Activated CD8-positive, alpha-beta memory T cell treated with anti-CD3 and anti-CD28 coated beads for 4 hours (primary cell): Measurements from ENCODE around the gene OR5D13.

ENCODE experiments used
- DNase-seq, 2 donors: peaks; one replicate each; pipeline ENCODE4 v3.0.0-alpha.2; 2020; ENCODE audit warnings: low read depth in 2 of 2

Gene OR5D13, protein sequence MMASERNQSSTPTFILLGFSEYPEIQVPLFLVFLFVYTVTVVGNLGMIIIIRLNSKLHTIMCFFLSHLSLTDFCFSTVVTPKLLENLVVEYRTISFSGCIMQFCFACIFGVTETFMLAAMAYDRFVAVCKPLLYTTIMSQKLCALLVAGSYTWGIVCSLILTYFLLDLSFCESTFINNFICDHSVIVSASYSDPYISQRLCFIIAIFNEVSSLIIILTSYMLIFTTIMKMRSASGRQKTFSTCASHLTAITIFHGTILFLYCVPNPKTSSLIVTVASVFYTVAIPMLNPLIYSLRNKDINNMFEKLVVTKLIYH

GRCh38 chr11:55773138-55773537 is at the start of gene OR5D13:
Gene OR5D13 (plus strand): TSS chr11:55773438. CDS start chr11:55773438, 0 bp downstream.
- no peak for DNase-seq

- no peak for DNase-seq
Measured at GRCh38 chr11:55726715-55727324, 46.4 kb upstream of the OR5D13 start.

DNA sequence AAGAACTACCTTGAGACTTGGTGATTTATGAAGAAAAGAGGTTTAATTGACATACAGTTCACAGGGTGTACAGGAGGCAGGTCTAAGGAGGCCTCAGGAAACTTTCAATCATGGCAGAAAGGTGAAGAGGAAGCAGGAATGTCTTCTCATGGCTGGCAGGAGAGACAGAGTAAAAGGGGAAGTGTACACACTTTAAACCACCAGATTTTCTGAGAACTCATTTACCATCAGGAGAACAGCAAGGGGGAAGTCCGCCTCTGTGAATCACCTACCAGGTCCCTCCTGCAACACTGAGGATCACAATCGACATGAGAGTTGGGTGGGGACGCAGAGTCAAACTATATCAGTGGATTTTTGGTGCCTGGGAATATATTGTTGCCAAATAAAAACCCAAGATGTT is 40.3 kb upstream of the OR5D13 start:
- no peak for DNase-seq

DNA sequence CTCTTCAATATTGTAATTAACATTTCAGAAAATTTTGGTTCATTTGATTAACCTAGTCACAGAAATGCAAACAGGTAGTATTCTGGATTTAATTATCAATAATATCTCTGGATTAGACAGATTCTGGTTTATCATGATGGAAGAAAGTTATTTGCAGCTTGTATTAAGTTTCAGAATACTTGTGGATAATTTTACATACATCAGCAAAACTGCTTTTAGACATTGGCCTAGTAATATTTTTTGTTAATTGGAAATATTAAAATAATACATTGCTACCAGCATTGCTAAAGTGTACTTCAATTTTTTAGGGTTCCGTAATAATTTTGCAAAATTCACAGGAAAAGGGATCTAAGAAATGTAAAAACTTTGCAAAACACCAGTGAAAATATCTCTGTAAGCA is 18.4 kb downstream of the OR5D13 start:
- DNase-seq, result no peak

GRCh38 chr11:55793321-55793720 is 20.1 kb downstream of the OR5D13 start:
- no peak for DNase-seq

- no peak for DNase-seq
Measured at GRCh38 chr11:55795256-55795655, 22.0 kb downstream of the OR5D13 start, which contains the start of gene OR5D14. Gene OR5D14 (plus strand): TSS chr11:55795556. CDS start chr11:55795556, 0 bp downstream.

GRCh38 chr11:55806248-55806647 is 33.0 kb downstream of the OR5D13 start:
- no peak for DNase-seq

- DNase-seq, result no peak
Measured at GRCh38 chr11:55811067-55811466, 37.8 kb downstream of the OR5D13 start, which contains the start of gene OR5L1. Gene OR5L1 (plus strand): TSS chr11:55811367. CDS start chr11:55811467, 100 bp downstream.

- no peak for DNase-seq
Measured at GRCh38 chr11:55819330-55819729, 46.1 kb downstream of the OR5D13 start, which contains the start of gene OR5D18. Gene OR5D18 (plus strand): TSS chr11:55819630. CDS start chr11:55819630, 0 bp downstream.
